HTR-8/SVneo (cell line): ENCODE measurements around the gene DAZAP2.
"Not testable (repeated sequence)": the region's sequence is repeated elsewhere in the genome, so short reads cannot be mapped to it uniquely, and the experiment has no call there.

Experiments
- DNase-seq: peaks from one replicate; pipeline ENCODE4 v3.0.0; 2011; ENCODE audit warnings: low spot score, mixed read lengths; ENCODE audit not compliant: insufficient read length
- FAIRE-seq: peaks from 2 replicates; lab custom pipeline; 2011; peaks lifted over from hg19 to GRCh38; lab: Jason Lieb, UNC

DAZAP2 gene

GRCh38 chr12:51291603-51292513, 53.2 kb downstream of the DAZAP2 start:
- DNase-seq, FAIRE-seq: not testable (repeated sequence)
